T-helper 2 cell treated with Interferon-gamma antibody and Interleukin-4, amounts not matched to agents 100 ng/mL and 5 ng/mL, for 36 hours (primary cell): ENCODE results near the gene ARL5A. TPM values are rescaled to one million over a fixed set of nuclear protein-coding genes. Genes with fewer than 3 reads are reported as not detected.
"Not testable (repeated sequence)": the region's sequence is repeated elsewhere in the genome, so short reads cannot be mapped to it uniquely, and the experiment has no call there.

ENCODE experiments used
- intact Hi-C: fragments of 100-400 bp; cut with micrococcal nuclease; formaldehyde crosslinking; loops from one replicate; pipeline ENCODE4 v1.15.1; 2023
- total RNA-seq: library from RNA; stranded (reverse); gene quantifications from 2 replicates; pipeline ENCODE4 v1.2.3, GENCODE V29; 2022

The ARL5A gene, protein sequence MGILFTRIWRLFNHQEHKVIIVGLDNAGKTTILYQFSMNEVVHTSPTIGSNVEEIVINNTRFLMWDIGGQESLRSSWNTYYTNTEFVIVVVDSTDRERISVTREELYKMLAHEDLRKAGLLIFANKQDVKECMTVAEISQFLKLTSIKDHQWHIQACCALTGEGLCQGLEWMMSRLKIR
- 53.5 and 58.9 TPM in 2 replicates for total RNA-seq

- intact Hi-C loops = loop anchor here (1.0 to 10.0 kb wide), 6 partner anchors 8 to 889 kb away; partner anchors contain the start of genes PRPF40A and RBM43
Measured at GRCh38 chr2:151828143-151828889, at the start of gene ARL5A. Gene ARL5A (minus strand): TSS chr2:151828421. CDS start chr2:151828176, 245 bp downstream.

DNA sequence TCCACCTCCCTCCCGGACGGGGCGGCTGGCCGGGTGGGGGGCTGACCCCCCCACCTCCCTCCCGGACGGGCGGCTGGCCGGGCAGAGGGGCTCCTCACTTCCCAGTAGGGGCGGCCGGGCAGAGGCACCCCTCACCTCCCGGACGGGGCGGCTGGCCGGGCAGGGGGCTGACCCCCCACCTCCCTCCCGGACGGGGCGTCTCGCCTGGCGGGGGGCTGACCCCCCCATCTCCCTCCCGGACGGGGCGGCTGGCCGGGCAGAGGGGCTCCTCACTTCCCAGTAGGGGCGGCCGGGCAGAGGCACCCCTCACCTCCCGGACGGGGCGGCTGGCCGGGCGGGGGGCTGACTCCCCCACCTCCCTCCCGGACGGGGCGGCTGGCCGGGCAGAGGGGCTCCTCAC lies 47.4 kb upstream of the ARL5A start:
- intact Hi-C loops = not testable (repeated sequence)

GRCh38 chr2:151872463-151872862 lies 44.2 kb upstream of the ARL5A start:
- intact Hi-C loops = no loop called here

GRCh38 chr2:151869291-151869690 lies 41.1 kb upstream of the ARL5A start:
- intact Hi-C loops = no loop called here

DNA sequence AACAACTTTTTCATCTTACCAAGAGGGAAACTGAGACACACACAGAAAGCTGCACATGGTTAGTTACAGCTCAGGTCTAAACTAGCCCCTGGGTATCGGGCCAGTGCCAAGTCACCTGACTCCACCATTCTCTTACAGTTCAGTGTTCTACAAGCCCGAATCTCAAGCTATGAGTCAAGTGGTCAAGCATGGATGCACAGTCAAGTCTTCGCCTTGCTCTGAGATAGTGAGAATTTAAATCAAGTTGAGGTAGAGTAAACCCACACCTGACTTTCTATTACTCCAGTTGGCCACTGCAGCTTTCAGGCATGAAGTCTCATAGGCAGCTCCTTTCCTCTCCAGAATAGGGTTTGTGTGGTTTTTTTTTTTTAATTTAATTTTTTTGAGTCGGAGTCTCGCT lies 34.5 kb upstream of the ARL5A start:
- intact Hi-C loops = no loop called here

- intact Hi-C loops = no loop called here
Measured at GRCh38 chr2:151861174-151861573, 33.0 kb upstream of the ARL5A start.

- intact Hi-C loops = no loop called here
Measured at GRCh38 chr2:151860613-151861146, 32.5 kb upstream of the ARL5A start.

DNA sequence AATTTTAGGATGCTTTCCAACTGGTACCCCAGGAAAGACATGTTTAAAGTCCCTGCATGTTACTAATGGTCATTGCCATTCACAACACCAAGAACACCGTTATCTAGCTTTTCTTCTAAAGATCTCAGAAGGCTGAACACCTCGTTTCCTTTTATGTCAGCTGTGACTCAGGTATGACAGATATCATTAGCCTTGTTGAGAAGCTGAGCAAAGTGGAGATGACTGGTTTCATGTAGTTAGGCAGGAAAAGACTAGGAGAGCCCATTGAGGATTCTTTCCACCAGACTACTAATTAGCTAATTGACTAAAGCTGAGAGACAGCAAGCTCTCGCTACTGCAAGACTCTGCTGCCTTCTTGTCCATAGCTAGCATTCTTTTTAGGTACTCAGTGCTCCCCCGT lies 32.0 kb upstream of the ARL5A start:
- intact Hi-C loops = no loop called here

- intact Hi-C loops = no loop called here
Measured at GRCh38 chr2:151857650-151858049, 29.4 kb upstream of the ARL5A start.

DNA sequence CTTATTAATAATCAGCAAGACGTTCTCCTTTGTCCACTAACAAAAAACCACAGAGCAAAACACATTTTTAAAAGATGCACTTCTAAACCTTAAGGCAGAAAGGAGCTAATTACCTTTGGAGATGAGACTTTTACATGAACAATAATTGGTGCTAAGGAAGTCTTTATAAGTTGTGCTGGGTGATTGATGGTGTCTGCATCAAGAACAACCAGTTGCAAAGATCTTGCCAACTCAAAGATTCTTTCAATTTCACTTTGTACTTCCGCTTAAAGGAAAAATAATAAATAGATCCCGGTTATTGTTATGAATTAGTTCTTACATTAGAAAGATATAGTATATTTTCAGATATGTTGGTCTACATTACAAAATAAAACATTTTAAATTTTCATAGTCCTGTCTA lies 26.9 kb upstream of the ARL5A start:
- intact Hi-C loops = no loop called here

DNA sequence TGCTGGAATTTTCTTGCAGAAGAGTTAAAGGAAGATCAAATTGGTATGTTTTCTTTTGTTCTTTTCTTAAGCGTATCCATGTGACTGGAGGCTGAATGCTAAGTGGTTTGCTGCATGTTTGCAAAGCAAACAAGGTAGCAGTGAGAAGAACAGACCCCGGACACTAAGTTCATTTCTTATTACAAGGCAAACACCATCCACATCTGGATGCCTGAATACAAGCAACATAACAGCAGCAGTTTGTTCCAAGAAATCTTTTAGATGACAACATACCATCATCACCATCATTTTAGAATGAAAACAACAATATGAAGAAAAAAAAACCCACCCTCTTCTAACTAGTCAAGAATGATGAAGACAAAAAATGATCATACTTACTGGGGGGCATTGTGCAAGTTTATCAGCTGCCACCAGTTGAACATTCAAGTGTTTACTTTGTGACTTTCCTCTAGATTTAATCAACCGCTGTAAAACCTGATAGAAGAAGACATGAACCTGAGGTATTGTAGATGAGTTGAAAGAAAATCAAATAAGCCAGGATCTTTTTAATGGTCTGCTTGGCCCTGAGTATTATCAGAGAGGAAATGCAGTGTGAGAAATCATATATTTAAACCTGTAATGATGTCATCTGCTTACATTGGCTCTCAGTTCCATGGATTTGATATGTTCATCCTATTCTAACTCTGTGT lies 25.0 kb upstream of the ARL5A start:
- intact Hi-C loops = no loop called here

GRCh38 chr2:151852260-151853069 lies 24.2 kb upstream of the ARL5A start:
- intact Hi-C loops = no loop called here

DNA sequence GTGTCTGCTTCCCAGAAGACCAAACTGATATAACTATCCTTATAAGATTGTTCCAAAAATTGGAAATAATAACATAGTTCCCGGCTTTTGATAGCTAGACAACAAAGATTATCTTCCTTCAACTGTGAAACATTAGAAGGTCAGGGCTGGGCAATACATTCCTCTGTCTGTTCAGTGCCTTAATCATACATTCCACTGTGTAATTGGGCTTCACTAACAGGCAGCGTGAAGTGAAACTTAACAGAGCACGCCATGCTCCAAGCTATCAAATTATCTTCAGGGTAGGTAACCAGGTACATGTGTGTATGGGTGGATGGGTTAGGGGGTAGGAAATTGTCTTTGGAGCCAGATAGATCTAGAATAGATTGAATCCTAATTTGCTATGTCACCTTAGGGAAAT lies 23.5 kb upstream of the ARL5A start:
- intact Hi-C loops = no loop called here

DNA sequence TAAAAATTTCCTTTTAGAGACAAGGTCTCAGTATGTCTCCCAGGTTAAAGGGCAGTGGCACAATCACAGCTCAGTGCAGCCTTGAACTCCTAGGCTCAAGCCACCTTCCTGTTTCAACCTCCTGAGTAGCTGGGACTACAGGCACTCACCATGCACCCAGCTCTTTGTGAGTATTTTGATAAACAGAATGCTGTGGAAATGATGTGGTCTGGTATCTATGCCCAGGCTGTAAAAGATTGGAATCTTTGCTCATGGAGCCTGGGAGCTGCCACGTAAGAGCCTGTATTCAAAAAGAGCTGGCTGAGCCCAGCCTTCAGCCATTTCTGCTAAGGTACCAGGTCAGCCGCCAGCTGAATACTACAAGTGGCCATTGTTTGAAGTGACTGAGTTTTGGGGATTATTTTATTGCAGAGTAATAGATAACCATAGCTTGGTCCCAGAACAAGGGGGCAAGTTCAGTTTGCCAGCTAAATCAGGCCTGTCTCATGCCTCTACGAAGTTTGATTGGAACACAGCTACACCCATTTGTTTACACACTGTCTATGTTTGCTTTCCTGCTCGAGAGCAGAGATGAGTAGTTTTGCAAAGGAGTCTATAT lies 21.3 kb upstream of the ARL5A start:
- intact Hi-C loops = no loop called here

DNA sequence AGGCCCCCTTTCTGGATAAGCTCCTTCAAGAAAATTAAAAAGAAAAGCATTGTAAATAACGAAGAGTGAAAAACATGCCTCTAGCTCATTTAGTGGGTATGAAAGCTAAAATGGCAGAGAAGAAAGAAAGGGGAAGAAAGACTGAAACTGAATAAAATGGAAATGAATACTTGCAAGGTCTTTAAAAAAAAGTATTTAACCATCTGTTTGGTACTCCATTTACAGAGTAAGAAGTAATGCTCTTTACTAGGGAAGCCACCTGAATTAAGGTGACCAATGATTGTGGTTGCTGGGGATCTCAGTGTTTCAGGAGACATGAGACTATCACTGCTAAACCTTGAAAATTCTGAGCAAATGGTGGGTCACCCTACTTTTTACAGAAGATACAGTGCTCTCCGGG lies 17.7 kb upstream of the ARL5A start:
- intact Hi-C loops = no loop called here

DNA sequence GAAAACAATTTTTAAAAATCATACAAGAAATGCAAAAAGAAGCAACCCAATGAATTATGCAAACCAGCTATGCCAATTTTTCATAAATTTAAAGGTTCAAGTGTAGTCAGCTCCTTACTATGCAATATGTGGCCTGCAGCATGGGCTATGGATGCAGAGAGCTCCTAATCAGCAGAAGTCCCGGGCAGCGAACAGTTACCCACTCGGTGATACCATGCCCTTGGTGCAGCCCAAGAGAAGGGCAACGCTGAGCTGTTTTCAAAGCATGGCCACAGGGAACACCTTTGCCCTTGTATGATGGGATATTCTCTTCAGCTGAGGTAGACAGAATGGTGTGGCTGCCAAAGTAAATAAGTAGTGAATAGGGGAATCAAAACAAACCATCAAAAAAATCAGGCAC lies 17.3 kb upstream of the ARL5A start:
- intact Hi-C loops = no loop called here

GRCh38 chr2:151844211-151844896 lies 16.1 kb upstream of the ARL5A start:
- intact Hi-C loops = no loop called here

- intact Hi-C loops = no loop called here
Measured at GRCh38 chr2:151843691-151844061, 15.5 kb upstream of the ARL5A start.

DNA sequence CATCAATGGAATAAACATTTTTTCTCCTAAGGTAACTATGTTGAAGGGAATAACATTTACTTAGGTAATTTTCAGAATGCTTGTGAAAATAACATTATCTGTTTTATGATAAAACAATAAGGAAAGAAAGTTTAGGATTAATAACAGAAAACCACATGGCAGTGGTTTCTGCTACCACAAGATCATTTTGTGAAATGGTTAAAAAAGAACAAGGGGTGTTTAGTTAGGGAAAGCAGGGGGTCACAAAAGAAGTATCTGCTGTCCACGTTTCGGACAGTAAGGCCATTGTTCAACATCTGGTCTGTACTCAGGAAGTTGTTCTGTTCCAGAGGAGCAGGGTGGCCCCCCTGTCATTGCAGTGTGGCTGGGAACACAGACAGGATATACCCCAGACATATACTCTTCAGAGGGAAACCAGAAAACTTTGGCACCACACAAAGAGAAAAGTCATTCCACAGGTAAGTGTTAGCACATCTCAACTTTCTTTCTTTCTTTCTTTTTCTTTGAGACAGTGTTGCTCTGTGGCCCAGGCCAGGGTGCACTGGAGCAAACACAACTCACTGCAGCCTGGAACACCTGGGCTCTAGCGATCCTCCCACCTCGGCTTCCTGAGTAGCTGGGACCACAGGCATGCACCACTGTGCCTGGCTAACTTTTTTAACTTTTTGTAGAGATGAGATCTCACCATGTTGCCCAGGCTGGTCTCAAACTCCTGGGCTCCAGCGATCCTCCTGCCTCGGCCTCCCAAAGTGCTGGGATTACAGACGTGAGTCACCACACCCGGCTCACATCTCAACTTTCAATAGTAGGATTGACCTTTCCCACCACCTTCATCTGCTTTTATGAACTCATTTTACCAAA lies 14.8 kb upstream of the ARL5A start:
- intact Hi-C loops = no loop called here

DNA sequence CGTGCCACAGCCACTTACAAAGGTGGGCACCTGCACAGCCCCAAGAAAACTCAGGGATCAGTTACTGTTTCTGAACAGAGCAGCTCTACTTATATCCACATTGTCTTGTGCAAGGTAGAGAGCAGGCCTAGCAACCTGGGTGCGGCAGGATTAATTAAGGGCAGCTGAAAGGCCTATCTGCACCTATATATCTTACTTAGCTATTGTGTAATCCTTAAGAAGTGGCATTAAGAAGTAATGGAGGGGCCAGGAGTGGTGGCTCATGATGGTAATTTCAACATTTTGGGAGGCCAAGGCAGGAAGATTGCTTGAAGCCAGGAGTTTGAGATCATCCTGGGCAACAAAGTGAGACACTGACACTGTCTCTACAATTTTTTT lies 12.8 kb upstream of the ARL5A start:
- intact Hi-C loops = no loop called here
